K562 (cell line): Measurements from ENCODE around the gene ORC3. TPM values are rescaled to one million over a fixed set of nuclear protein-coding genes. Genes with fewer than 3 reads are reported as not detected.

Experiments
- HDGF ChIP-seq: fragments of 450-650 bp; IDR thresholded peaks from 2 replicates; pipeline ENCODE4 v1.6.1; 2016
- HNRNPK ChIP-seq: fragments of 200-400 bp; formaldehyde crosslinking; IDR thresholded peaks from one replicate; pipeline ENCODE4 v1.6.1; 2018; ENCODE audit warnings: mild to moderate bottlenecking, low read depth, low read length; ENCODE audit not compliant: poor library complexity, severe bottlenecking
- SNRNP70 ChIP-seq: fragments of 200-400 bp; formaldehyde crosslinking; optimal IDR thresholded peaks from 2 replicates; pipeline ENCODE3; 2017; ENCODE audit warnings: low read depth, low read length
- SREBF2 ChIP-seq: sonication (generic); formaldehyde crosslinking; IDR thresholded peaks from 2 replicates; pipeline ENCODE4 v1.4.0; 2020; ENCODE audit warnings: mild to moderate bottlenecking, missing genetic modification reagents
- ZFP30 ChIP-seq: fragments of 250-450 bp; sonication (Bioruptor Pico); IDR thresholded peaks from 2 replicates; pipeline ENCODE4 v1.8.0; 2022; ENCODE audit warnings: moderate library complexity, mild to moderate bottlenecking, inconsistent platforms, borderline replicate concordance
- polyA plus RNA-seq, 8 experiments: library from polyadenylated mRNA; depleted of rRNA in 4 of 8; stranded (reverse) in 5 of 8; unstranded in 3 of 8; fragments of >200 nt; fragmentation: Nextera tagmentation in 2 of 8; fragmentation: Illumina TruSeq in 1 of 8; extraction: Ambion mirVana in 2 of 8; extraction: Trizol in 1 of 8; gene quantifications; 2 replicates each; pipeline versions ENCODE4 v1.2.1 to v1.2.3, GENCODE V29; 2011 to 2014; ENCODE audit warnings: inconsistent platforms in 1 of 8, missing spikeins in 1 of 8
- total RNA-seq, 7 experiments: library from RNA; depleted of rRNA in 6 of 7; stranded (reverse); fragments of >200 nt in 6 of 7; fragmentation: Illumina TruSeq in 2 of 7; extraction: Trizol in 2 of 7; gene quantifications; 2 replicates each; pipeline versions ENCODE4 v1.2.1 to v1.2.3, GENCODE V29; 2011 to 2021; ENCODE audit warnings: low replicate concordance in 1 of 7
- TF ChIP-seq, protein P1 (sequence below), 2 experiments: IDR thresholded peaks; 2 replicates each; pipeline ENCODE4 v1.6.1; 2012; ENCODE audit warnings: improper control_type of control experiment in 2 of 2, low read depth in 2 of 2, low read length in 2 of 2, borderline replicate concordance in 1 of 2
- TF ChIP-seq, protein P2 (sequence below): fragments of 450-650 bp; IDR thresholded peaks from 2 replicates; pipeline ENCODE4 v1.6.1; 2016; ENCODE audit warnings: mild to moderate bottlenecking, moderate library complexity

The ORC3 gene
- total and polyA plus RNA-seq, 9 of the 15 experiments (the other 6 are each of a cell fraction or from before 2014, with no cell fraction given) = 28.8 to 159 (median 74.8) TPM

DNA sequence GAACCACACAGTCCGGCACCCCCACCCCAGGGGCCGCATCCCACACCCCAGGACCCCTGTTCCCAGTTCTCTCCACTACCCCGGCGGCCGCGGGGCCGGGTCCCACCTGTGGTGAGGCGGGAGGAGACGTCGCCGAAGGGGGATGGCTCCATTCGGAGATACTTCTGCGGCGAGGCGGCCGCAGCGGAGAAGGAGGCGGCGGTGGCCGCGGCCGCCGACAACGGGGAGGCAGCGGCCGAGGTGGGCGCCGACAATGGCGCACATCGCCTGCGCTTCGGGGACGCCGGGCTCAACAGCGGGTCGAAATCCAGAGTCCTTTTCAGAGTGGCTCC lies 111.4 kb downstream of the ORC3 start (continued):
- TF ChIP-seq HNRNPK = no peak
- TF ChIP-seq HDGF = no peak
- TF ChIP-seq, protein P1, sequence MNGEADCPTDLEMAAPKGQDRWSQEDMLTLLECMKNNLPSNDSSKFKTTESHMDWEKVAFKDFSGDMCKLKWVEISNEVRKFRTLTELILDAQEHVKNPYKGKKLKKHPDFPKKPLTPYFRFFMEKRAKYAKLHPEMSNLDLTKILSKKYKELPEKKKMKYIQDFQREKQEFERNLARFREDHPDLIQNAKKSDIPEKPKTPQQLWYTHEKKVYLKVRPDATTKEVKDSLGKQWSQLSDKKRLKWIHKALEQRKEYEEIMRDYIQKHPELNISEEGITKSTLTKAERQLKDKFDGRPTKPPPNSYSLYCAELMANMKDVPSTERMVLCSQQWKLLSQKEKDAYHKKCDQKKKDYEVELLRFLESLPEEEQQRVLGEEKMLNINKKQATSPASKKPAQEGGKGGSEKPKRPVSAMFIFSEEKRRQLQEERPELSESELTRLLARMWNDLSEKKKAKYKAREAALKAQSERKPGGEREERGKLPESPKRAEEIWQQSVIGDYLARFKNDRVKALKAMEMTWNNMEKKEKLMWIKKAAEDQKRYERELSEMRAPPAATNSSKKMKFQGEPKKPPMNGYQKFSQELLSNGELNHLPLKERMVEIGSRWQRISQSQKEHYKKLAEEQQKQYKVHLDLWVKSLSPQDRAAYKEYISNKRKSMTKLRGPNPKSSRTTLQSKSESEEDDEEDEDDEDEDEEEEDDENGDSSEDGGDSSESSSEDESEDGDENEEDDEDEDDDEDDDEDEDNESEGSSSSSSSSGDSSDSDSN (IDR thresholded peaks at IDR 0.05; ENCODE audit: borderline replicate concordance in 1 of 2, low read depth in 2 of 2, low read length in 2 of 2) = peak; percentile 30 to 84; a peak in 2 of 4 replicates
- TF ChIP-seq, protein P2, sequence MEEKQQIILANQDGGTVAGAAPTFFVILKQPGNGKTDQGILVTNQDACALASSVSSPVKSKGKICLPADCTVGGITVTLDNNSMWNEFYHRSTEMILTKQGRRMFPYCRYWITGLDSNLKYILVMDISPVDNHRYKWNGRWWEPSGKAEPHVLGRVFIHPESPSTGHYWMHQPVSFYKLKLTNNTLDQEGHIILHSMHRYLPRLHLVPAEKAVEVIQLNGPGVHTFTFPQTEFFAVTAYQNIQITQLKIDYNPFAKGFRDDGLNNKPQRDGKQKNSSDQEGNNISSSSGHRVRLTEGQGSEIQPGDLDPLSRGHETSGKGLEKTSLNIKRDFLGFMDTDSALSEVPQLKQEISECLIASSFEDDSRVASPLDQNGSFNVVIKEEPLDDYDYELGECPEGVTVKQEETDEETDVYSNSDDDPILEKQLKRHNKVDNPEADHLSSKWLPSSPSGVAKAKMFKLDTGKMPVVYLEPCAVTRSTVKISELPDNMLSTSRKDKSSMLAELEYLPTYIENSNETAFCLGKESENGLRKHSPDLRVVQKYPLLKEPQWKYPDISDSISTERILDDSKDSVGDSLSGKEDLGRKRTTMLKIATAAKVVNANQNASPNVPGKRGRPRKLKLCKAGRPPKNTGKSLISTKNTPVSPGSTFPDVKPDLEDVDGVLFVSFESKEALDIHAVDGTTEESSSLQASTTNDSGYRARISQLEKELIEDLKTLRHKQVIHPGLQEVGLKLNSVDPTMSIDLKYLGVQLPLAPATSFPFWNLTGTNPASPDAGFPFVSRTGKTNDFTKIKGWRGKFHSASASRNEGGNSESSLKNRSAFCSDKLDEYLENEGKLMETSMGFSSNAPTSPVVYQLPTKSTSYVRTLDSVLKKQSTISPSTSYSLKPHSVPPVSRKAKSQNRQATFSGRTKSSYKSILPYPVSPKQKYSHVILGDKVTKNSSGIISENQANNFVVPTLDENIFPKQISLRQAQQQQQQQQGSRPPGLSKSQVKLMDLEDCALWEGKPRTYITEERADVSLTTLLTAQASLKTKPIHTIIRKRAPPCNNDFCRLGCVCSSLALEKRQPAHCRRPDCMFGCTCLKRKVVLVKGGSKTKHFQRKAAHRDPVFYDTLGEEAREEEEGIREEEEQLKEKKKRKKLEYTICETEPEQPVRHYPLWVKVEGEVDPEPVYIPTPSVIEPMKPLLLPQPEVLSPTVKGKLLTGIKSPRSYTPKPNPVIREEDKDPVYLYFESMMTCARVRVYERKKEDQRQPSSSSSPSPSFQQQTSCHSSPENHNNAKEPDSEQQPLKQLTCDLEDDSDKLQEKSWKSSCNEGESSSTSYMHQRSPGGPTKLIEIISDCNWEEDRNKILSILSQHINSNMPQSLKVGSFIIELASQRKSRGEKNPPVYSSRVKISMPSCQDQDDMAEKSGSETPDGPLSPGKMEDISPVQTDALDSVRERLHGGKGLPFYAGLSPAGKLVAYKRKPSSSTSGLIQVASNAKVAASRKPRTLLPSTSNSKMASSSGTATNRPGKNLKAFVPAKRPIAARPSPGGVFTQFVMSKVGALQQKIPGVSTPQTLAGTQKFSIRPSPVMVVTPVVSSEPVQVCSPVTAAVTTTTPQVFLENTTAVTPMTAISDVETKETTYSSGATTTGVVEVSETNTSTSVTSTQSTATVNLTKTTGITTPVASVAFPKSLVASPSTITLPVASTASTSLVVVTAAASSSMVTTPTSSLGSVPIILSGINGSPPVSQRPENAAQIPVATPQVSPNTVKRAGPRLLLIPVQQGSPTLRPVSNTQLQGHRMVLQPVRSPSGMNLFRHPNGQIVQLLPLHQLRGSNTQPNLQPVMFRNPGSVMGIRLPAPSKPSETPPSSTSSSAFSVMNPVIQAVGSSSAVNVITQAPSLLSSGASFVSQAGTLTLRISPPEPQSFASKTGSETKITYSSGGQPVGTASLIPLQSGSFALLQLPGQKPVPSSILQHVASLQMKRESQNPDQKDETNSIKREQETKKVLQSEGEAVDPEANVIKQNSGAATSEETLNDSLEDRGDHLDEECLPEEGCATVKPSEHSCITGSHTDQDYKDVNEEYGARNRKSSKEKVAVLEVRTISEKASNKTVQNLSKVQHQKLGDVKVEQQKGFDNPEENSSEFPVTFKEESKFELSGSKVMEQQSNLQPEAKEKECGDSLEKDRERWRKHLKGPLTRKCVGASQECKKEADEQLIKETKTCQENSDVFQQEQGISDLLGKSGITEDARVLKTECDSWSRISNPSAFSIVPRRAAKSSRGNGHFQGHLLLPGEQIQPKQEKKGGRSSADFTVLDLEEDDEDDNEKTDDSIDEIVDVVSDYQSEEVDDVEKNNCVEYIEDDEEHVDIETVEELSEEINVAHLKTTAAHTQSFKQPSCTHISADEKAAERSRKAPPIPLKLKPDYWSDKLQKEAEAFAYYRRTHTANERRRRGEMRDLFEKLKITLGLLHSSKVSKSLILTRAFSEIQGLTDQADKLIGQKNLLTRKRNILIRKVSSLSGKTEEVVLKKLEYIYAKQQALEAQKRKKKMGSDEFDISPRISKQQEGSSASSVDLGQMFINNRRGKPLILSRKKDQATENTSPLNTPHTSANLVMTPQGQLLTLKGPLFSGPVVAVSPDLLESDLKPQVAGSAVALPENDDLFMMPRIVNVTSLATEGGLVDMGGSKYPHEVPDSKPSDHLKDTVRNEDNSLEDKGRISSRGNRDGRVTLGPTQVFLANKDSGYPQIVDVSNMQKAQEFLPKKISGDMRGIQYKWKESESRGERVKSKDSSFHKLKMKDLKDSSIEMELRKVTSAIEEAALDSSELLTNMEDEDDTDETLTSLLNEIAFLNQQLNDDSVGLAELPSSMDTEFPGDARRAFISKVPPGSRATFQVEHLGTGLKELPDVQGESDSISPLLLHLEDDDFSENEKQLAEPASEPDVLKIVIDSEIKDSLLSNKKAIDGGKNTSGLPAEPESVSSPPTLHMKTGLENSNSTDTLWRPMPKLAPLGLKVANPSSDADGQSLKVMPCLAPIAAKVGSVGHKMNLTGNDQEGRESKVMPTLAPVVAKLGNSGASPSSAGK = no peak
- no peak for TF ChIP-seq ZFP30
- TF ChIP-seq SREBF2 (CRISPR knock-in tag) = no peak
- no peak for TF ChIP-seq SNRNP70
